Measurements from ENCODE around the gene ZNF606. TPM values are rescaled to one million over a fixed set of nuclear protein-coding genes. Genes with fewer than 3 reads are reported as not detected.

ZNF606 gene
- total and polyA plus RNA-seq, 10 of the 15 experiments (the other 5 are each of a cell fraction or from before 2014, with no cell fraction given): 2.2 to 10.6 (median 7.6) TPM

- TF ChIP-seq NFYB (IDR thresholded peaks at IDR 0.05; ENCODE audit: insufficient read depth, low read depth, low read length) (no peak), MLLT1 (IDR thresholded peaks at IDR 0.05) (no peak), SUZ12 (IDR thresholded peaks at IDR 0.05; ENCODE audit: unreplicated experiment) (no peak)
Measured at GRCh38 chr19:58044391-58044790, 41.8 kb upstream of the ZNF606 start (continued).

GRCh38 chr19:58042495-58043340 lies 40.1 kb upstream of the ZNF606 start:
- no peaks in the 10 kb centered on the region for H3K36me3 ChIP-seq (ENCODE audit: control insufficient read depth in 2 of 2, insufficient read depth in 2 of 2, low read length in 1 of 2)
- H2AFZ ChIP-seq (ENCODE audit: control insufficient read depth, low read depth, low read length): no peak overlapping the region
- no peak overlapping the region for H3K9ac ChIP-seq (ENCODE audit: control insufficient read depth, insufficient read depth, low read length)
- no peaks in the 10 kb centered on the region for H3K79me2 ChIP-seq (ENCODE audit: control insufficient read depth, insufficient read depth, low read length)
- DNase-seq (ENCODE audit: low read depth, low spot score): no peak
- WGBS (ENCODE audit: insufficient coverage, insufficient replicate concordance, low lambda C conversion rate, missing lambda C conversion rate): 72% methylated on average over 49 of the region's 54 CpGs
- no peak overlapping the region for H3K4me2 ChIP-seq (ENCODE audit: control insufficient read depth, insufficient read depth)
- SMC1A ChIA-PET (ENCODE audit: uncharacterized antibody, unreplicated experiment): no interaction called here
- POLR2A ChIA-PET: no interaction called here
- H3K9me3 ChIP-seq (replicated peaks; ENCODE audit: control insufficient read depth, insufficient read depth, low read length): peaks cover 5% of the 10 kb centered on the region; the same call in 2 of the 3 replicates
- ATAC-seq: no peak
- no peak overlapping the region for H3K4me3 ChIP-seq
- CTCF ChIA-PET: no interaction called here
- intact Hi-C loops (cut with micrococcal nuclease; ENCODE audit: unreplicated experiment) (no loop called here), in situ Hi-C loops (cut with MboI) (no loop called here)
- no TSS peak for BruUV-seq (replicated peaks)
- no peak for TF ChIP-seq ZNF207 (IDR thresholded peaks at IDR 0.05; ENCODE audit: borderline replicate concordance)
- TF ChIP-seq ATF3 (IDR thresholded peaks at IDR 0.05; ENCODE audit: borderline replicate concordance, extremely low read depth, low read depth, low read length): no peak
- TF ChIP-seq BMI1 (IDR thresholded peaks at IDR 0.05; ENCODE audit: borderline replicate concordance): no peak
- TF ChIP-seq POLR2AphosphoS2 (IDR thresholded peaks at IDR 0.05; ENCODE audit: low read depth, low read length): no peak
- TF ChIP-seq CHD1 (IDR thresholded peaks at IDR 0.05; ENCODE audit: low read depth, low read length): no peak
- no peak for TF ChIP-seq RBBP5 (conservative IDR thresholded peaks at IDR 0.05)
- TF ChIP-seq KDM1A (IDR thresholded peaks at IDR 0.05; ENCODE audit: borderline replicate concordance): no peak
- no peak for TF ChIP-seq CHD2 (IDR thresholded peaks at IDR 0.05; ENCODE audit: borderline replicate concordance, low read depth, low read length)
- TF ChIP-seq SP1 (IDR thresholded peaks at IDR 0.05; ENCODE audit: low read depth, low read length): no peak
- TF ChIP-seq CREB1 (IDR thresholded peaks at IDR 0.05; ENCODE audit: low read depth): no peak
- RAD21 ChIA-PET (ENCODE audit: unreplicated experiment): no interaction called here
- no peak for FAIRE-seq
- H3K27ac ChIP-seq (ENCODE audit: control insufficient read depth, insufficient read depth): no peak overlapping the region
- no peaks in the 10 kb centered on the region for H4K20me1 ChIP-seq (ENCODE audit: control insufficient read depth, insufficient read depth)
- no peaks in the 10 kb centered on the region for H3K27me3 ChIP-seq (replicated peaks in 1 of 2; ENCODE audit: control insufficient read depth in 2 of 2, insufficient read depth in 2 of 2, low read length in 1 of 2)
- H3K4me1 ChIP-seq (ENCODE audit: control insufficient read depth, insufficient read depth, low read length): no peaks in the 10 kb centered on the region

All from GM12878 (cell line).